Measurements from ENCODE around the gene FLVCR2. TPM values are rescaled to one million over a fixed set of nuclear protein-coding genes. Genes with fewer than 3 reads are reported as not detected.

FLVCR2 gene
- total and polyA plus RNA-seq, 7 experiments from 2014 or later = 0.80 to 9.4 (median 3.5) TPM

DNA sequence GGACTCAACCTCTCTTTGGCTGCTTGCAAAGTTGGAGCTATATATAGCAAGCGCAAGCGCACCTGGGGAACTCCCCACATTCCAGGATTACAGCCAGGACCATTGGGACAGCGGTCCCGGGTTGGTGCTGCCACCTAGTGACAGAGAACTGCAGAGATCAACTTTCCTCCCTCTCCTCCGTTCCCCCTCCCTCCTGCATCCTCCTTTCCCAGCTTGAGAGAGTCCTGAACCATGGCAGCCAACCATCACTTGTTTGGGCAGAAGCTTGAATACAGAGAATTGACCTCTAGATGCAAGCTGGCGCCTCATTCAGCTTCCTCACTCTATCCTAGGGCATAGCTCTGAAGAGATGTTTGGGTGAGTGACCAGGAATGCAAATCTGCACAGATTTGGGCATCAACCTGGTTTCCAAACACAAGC is 17.4 kb upstream of the FLVCR2 start:
- no peak overlapping the region for H3K4me3 ChIP-seq (ENCODE audit: low read length)
- H3K4me1 ChIP-seq (ENCODE audit: control insufficient read depth in 2 of 2, insufficient read depth in 2 of 2, low read length in 2 of 2) = peaks cover 4 to 9% of the 10 kb centered on the region in 2 donors
- no peaks in the 10 kb centered on the region for H3K36me3 ChIP-seq (ENCODE audit: control insufficient read depth in 2 of 3, insufficient read depth in 3 of 3, low read length in 3 of 3)
- H3K27me3 ChIP-seq (ENCODE audit: control insufficient read depth in 2 of 2, insufficient read depth in 2 of 2, low read length in 2 of 2) = no peaks in the 10 kb centered on the region
- H3K27ac ChIP-seq (ENCODE audit: low read depth, low read length) = no peak overlapping the region
- Mint-ChIP-seq H3K4me1 (peaks cover 18 to 62% (median 39%) of the 10 kb centered on the region in 7 donors), H3K27ac (peak overlapping the region in 6 of 9 donors; percentile 12 to 68 (median 48)), H3K9me3 (peaks cover 0 to 6% (median 0%) of the 10 kb centered on the region in 11 donors), H3K36me3 (peaks cover 0 to 7% (median 4%) of the 10 kb centered on the region in 5 donors), H3K4me3 (peak overlapping the region in 7 of 10 donors; percentile 18 to 77 (median 40)), H3K27me3 (no peaks in the 10 kb centered on the region)
- H3K9me3 ChIP-seq (ENCODE audit: control insufficient read depth in 2 of 3, low read length in 3 of 3) = no peaks in the 10 kb centered on the region
- DNase-seq (peak in 4 of 9 donors; percentile 19 to 54 (median 28)), ATAC-seq (peak; percentile 82)
- POLR2A ChIA-PET = interaction anchor here (0.9 to 1.2 kb wide), 3 partner anchors 38 to 227 kb away, joined by 3 to 4 read pairs (median 3); no protein-coding TSS in a partner anchor
- CTCF ChIA-PET = interaction anchor here (0.7 to 2.7 kb wide), 25 partner anchors 9 to 655 kb away, joined by 3 to 21 read pairs (median 4); partner anchors contain the start of gene BATF
- intact Hi-C loops (cut with micrococcal nuclease) = loop anchor here (1.0 to 5.0 kb wide), 7 partner anchors 19 to 434 kb away; partner anchors contain the start of genes BATF (in 1 of the 2) and NEK9 (in 1 of the 2)

DNA sequence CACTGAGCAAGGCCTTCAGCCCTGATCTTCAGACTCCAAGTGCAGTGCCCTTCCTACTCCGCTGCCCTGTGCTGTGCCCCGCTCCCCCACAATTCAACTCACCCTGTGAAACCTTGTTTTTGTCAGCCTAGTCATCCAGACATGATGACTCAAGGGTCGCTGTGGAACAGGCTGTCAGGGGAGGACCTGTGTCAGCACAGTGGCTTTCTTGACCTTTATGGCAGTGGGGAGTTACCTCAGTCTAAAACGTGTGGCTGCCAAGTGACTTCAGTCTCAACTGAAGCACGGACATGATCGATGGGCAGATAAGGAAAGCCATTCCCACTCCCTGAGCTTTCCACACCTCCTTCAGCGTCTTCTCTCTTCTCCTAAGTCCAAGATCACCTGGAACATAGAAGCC is 16.3 kb upstream of the FLVCR2 start:
- Histone ChIP-seq H3K27me3 (ENCODE audit: control insufficient read depth in 2 of 2, insufficient read depth in 2 of 2, low read length in 2 of 2) (no peaks in the 10 kb centered on the region), H3K27ac (ENCODE audit: low read depth, low read length) (no peak overlapping the region), H3K4me3 (ENCODE audit: low read length) (no peak overlapping the region), H3K36me3 (ENCODE audit: control insufficient read depth in 2 of 3, insufficient read depth in 3 of 3, low read length in 3 of 3) (no peaks in the 10 kb centered on the region), H3K4me1 (ENCODE audit: control insufficient read depth in 2 of 2, insufficient read depth in 2 of 2, low read length in 2 of 2) (peaks cover 7 to 13% of the 10 kb centered on the region in 2 donors), H3K9me3 (ENCODE audit: control insufficient read depth in 2 of 3, low read length in 3 of 3) (no peaks in the 10 kb centered on the region)
- Mint-ChIP-seq H3K36me3 (peaks cover 0 to 2% (median 0%) of the 10 kb centered on the region in 5 donors), H3K4me1 (peaks cover 24 to 69% (median 46%) of the 10 kb centered on the region in 7 donors), H3K9me3 (peaks cover 0 to 2% (median 0%) of the 10 kb centered on the region in 11 donors), H3K27me3 (no peaks in the 10 kb centered on the region), H3K4me3 (no peak overlapping the region), H3K27ac (peak overlapping the region in 2 of 9 donors; percentile 31 to 44)
- ChIA-PET POLR2A (no interaction called here), CTCF (interaction anchor here (0.8 to 2.7 kb wide), 9 partner anchors 22 to 254 kb away, joined by 3 to 21 read pairs (median 4); partner anchors contain the start of gene BATF)
- DNase-seq = peak in 1 of 9 donors; percentile 66
- intact Hi-C loops (cut with micrococcal nuclease) = loop anchor here (5.0 kb wide), 2 partner anchors 255 to 435 kb away; partner anchors contain the start of gene NEK9 (in 1 of the 2)
- no peak for ATAC-seq

DNA sequence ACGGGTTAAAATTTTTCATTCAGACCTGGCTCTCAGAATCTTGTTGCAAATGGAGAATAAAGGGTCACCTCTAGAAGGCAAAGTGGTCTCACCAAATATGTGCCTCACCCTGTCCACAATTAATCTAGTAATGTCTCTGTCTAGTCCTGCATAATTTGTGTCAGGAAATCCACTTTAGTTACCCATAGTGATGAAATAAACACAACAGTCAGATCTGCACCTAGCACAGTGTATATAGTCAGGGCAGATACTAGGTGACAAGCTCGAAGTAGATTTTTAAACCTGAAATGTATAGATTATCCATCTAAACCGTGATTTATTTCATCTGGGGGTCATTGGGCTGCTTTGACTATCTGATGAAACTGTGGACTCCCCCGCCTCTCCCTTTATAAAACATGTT is 15.9 kb upstream of the FLVCR2 start:
- no peaks in the 10 kb centered on the region for H3K27me3 ChIP-seq (ENCODE audit: control insufficient read depth in 2 of 2, insufficient read depth in 2 of 2, low read length in 2 of 2)
- H3K27ac ChIP-seq (ENCODE audit: low read depth, low read length) = no peak overlapping the region
- Mint-ChIP-seq H3K9me3 (no peaks in the 10 kb centered on the region), H3K4me3 (no peak overlapping the region), H3K27me3 (no peaks in the 10 kb centered on the region), H3K36me3 (no peaks in the 10 kb centered on the region), H3K27ac (peak overlapping the region in 2 of 9 donors; percentile 31 to 44), H3K4me1 (peaks cover 24 to 69% (median 46%) of the 10 kb centered on the region in 7 donors)
- no peaks in the 10 kb centered on the region for H3K36me3 ChIP-seq (ENCODE audit: control insufficient read depth in 2 of 3, insufficient read depth in 3 of 3, low read length in 3 of 3)
- no peak for ATAC-seq
- peaks cover 7 to 13% of the 10 kb centered on the region in 2 donors for H3K4me1 ChIP-seq (ENCODE audit: control insufficient read depth in 2 of 2, insufficient read depth in 2 of 2, low read length in 2 of 2)
- POLR2A ChIA-PET = no interaction called here
- CTCF ChIA-PET = interaction anchor here (0.6 to 2.7 kb wide), 4 partner anchors 41 to 1186 kb away, joined by 3 to 21 read pairs (median 8); partner anchors contain the start of gene BATF
- no peaks in the 10 kb centered on the region for H3K9me3 ChIP-seq (ENCODE audit: control insufficient read depth in 2 of 3, low read length in 3 of 3)
- DNase-seq = no peak
- H3K4me3 ChIP-seq (ENCODE audit: low read length) = no peak overlapping the region
- intact Hi-C loops (cut with micrococcal nuclease) = loop anchor here (5.0 kb wide), 2 partner anchors 255 to 435 kb away; partner anchors contain the start of gene NEK9 (in 1 of the 2)

DNA sequence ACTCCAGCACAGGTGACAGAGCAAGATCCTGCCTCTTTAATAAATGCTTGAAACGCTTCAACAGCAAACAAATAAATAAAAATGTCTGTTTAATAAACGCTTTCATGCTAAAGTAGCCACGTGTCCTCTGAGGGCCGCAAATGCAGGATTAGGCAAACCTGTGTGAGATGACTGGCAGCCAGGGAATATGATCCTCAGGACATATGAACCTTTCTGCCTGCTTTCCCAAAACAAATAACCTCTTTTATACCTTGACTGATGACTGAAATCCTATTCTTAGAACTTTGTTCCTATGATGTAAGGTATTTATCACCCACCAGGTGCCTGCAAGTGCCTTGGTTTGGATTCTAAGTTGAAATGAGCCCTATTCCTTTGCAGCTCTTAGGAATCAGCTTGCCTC is 14.5 kb upstream of the FLVCR2 start:
- CTCF ChIA-PET = no interaction called here
- Histone ChIP-seq H3K4me3 (ENCODE audit: low read length) (no peak overlapping the region), H3K27me3 (ENCODE audit: control insufficient read depth in 2 of 2, insufficient read depth in 2 of 2, low read length in 2 of 2) (no peaks in the 10 kb centered on the region), H3K36me3 (ENCODE audit: control insufficient read depth in 2 of 3, insufficient read depth in 3 of 3, low read length in 3 of 3) (no peaks in the 10 kb centered on the region), H3K27ac (ENCODE audit: low read depth, low read length) (no peak overlapping the region), H3K4me1 (ENCODE audit: control insufficient read depth in 2 of 2, insufficient read depth in 2 of 2, low read length in 2 of 2) (peaks cover 7 to 13% of the 10 kb centered on the region in 2 donors), H3K9me3 (ENCODE audit: control insufficient read depth in 2 of 3, low read length in 3 of 3) (no peaks in the 10 kb centered on the region)
- intact Hi-C loops (cut with micrococcal nuclease) = loop anchor here (5.0 kb wide), 2 partner anchors 257 to 437 kb away; partner anchors contain the start of gene NEK9 (in 1 of the 2)
- H3K36me3 Mint-ChIP-seq = no peaks in the 10 kb centered on the region
- no peak for ATAC-seq
- peaks cover 24 to 68% (median 46%) of the 10 kb centered on the region in 7 donors for H3K4me1 Mint-ChIP-seq
- no peaks in the 10 kb centered on the region for H3K27me3 Mint-ChIP-seq
- POLR2A ChIA-PET = no interaction called here
- H3K9me3 Mint-ChIP-seq = peaks cover 0 to 2% (median 0%) of the 10 kb centered on the region in 11 donors
- no peak overlapping the region for H3K27ac Mint-ChIP-seq
- no peak for DNase-seq
- no peak overlapping the region for H3K4me3 Mint-ChIP-seq

GRCh38 chr14:75565056-75565455 is 13.4 kb upstream of the FLVCR2 start:
- Mint-ChIP-seq H3K4me3 (no peak overlapping the region), H3K27ac (peak overlapping the region in 5 of 9 donors; percentile 5 to 94 (median 88)), H3K4me1 (peaks cover 24 to 61% (median 46%) of the 10 kb centered on the region in 7 donors), H3K27me3 (no peaks in the 10 kb centered on the region), H3K36me3 (no peaks in the 10 kb centered on the region), H3K9me3 (peaks cover 0 to 2% (median 0%) of the 10 kb centered on the region in 11 donors)
- peaks cover 7 to 13% of the 10 kb centered on the region in 2 donors for H3K4me1 ChIP-seq (ENCODE audit: control insufficient read depth in 2 of 2, insufficient read depth in 2 of 2, low read length in 2 of 2)
- no peak overlapping the region for H3K4me3 ChIP-seq (ENCODE audit: low read length)
- ChIA-PET CTCF (no interaction called here), POLR2A (no interaction called here)
- no peaks in the 10 kb centered on the region for H3K9me3 ChIP-seq (ENCODE audit: control insufficient read depth in 2 of 3, low read length in 3 of 3)
- H3K36me3 ChIP-seq (ENCODE audit: control insufficient read depth in 2 of 3, insufficient read depth in 3 of 3, low read length in 3 of 3) = no peaks in the 10 kb centered on the region
- intact Hi-C loops (cut with micrococcal nuclease) = no loop called here
- H3K27me3 ChIP-seq (ENCODE audit: control insufficient read depth in 2 of 2, insufficient read depth in 2 of 2, low read length in 2 of 2) = no peaks in the 10 kb centered on the region
- H3K27ac ChIP-seq (ENCODE audit: low read depth, low read length) = no peak overlapping the region
- no peak for DNase-seq
- ATAC-seq = no peak

- H3K9me3 Mint-ChIP-seq = peaks cover 0 to 2% (median 0%) of the 10 kb centered on the region in 11 donors
- no peaks in the 10 kb centered on the region for H3K36me3 ChIP-seq (ENCODE audit: control insufficient read depth in 2 of 3, insufficient read depth in 3 of 3, low read length in 3 of 3)
- no peak overlapping the region for H3K4me3 ChIP-seq (ENCODE audit: low read length)
- H3K9me3 ChIP-seq (ENCODE audit: control insufficient read depth in 2 of 3, low read length in 3 of 3) = no peaks in the 10 kb centered on the region
- ChIA-PET CTCF (interaction anchor here (1.0 kb wide), 1 partner anchor 11 kb away, joined by 3 read pairs; no protein-coding TSS in a partner anchor), POLR2A (no interaction called here)
- H3K27ac ChIP-seq (ENCODE audit: low read depth, low read length) = peak overlapping the region; percentile 22
- no peaks in the 10 kb centered on the region for H3K36me3 Mint-ChIP-seq
- no peaks in the 10 kb centered on the region for H3K27me3 Mint-ChIP-seq
- peaks cover 13 to 53% (median 34%) of the 10 kb centered on the region in 7 donors for H3K4me1 Mint-ChIP-seq
- ATAC-seq = peak; percentile 91
- peaks cover 3 to 6% of the 10 kb centered on the region in 2 donors for H3K4me1 ChIP-seq (ENCODE audit: control insufficient read depth in 2 of 2, insufficient read depth in 2 of 2, low read length in 2 of 2)
- intact Hi-C loops (cut with micrococcal nuclease) = loop anchor here in 1 of 2 donors (1.0 to 2.0 kb wide), 4 partner anchors 11 to 78 kb away; partner anchors contain the start of gene BATF
- peak overlapping the region; percentile 69 to 96 (median 87) for H3K27ac Mint-ChIP-seq
- peak overlapping the region in 7 of 10 donors; percentile 7 to 61 (median 45) for H3K4me3 Mint-ChIP-seq
- no peaks in the 10 kb centered on the region for H3K27me3 ChIP-seq (ENCODE audit: control insufficient read depth in 2 of 2, insufficient read depth in 2 of 2, low read length in 2 of 2)
- DNase-seq = peak in 7 of 9 donors; percentile 41 to 78 (median 63)
These were observed 12.1 kb upstream of the FLVCR2 start for GRCh38 chr14:75566321-75566720.

All from naive thymus-derived CD4-positive, alpha-beta T cell (primary cell).